RWPE1 (cell line): ENCODE results near the gene BCL2L13.

ENCODE experiments used
- CTCF ChIA-PET: fragments of 350-600 bp; sonication (Branson Sonifier 250); formaldehyde crosslinking; extraction: SDS; loops from one replicate; lab custom pipeline; 2021; lab: Yijun Ruan, JAX
- POLR2A ChIA-PET: fragments of 400-600 bp; formaldehyde crosslinking; extraction: SDS; loops from one replicate; lab custom pipeline; 2020; ENCODE audit warnings: antibody characterized with exemption; ENCODE audit not compliant: low non-redundant PET; lab: Yijun Ruan, JAX
- DNase-seq: peaks from one replicate; pipeline ENCODE4 v3.0.0; 2012; ENCODE audit warnings: low spot score
- H3K27ac ChIP-seq: fragments of 450-650 bp; 2 replicates; pipeline ENCODE4 v1.5.1; 2017
- CTCF ChIP-seq: fragments of 450-650 bp; conservative IDR thresholded peaks from 2 replicates; pipeline ENCODE4 v1.5.1; 2017; ENCODE audit warnings: low read depth, mild to moderate bottlenecking

The BCL2L13 gene

GRCh38 chr22:17779286-17780115 is 140.9 kb downstream of the BCL2L13 start:
- ChIA-PET POLR2A (no interaction called here), CTCF (interaction anchor here (0.6 kb wide), 1 partner anchor 472 kb away, joined by 4 read pairs; no protein-coding TSS in a partner anchor)
- no peak for TF ChIP-seq CTCF
- no peak overlapping the region for H3K27ac ChIP-seq
- DNase-seq = no peak

- ChIA-PET CTCF (no interaction called here), POLR2A (no interaction called here)
- H3K27ac ChIP-seq = no peak overlapping the region
- no peak for DNase-seq
- no peak for TF ChIP-seq CTCF
Observed at GRCh38 chr22:17780116-17780740, 141.7 kb downstream of the BCL2L13 start.
